ENCODE data around the gene CSRP3.

DNA sequence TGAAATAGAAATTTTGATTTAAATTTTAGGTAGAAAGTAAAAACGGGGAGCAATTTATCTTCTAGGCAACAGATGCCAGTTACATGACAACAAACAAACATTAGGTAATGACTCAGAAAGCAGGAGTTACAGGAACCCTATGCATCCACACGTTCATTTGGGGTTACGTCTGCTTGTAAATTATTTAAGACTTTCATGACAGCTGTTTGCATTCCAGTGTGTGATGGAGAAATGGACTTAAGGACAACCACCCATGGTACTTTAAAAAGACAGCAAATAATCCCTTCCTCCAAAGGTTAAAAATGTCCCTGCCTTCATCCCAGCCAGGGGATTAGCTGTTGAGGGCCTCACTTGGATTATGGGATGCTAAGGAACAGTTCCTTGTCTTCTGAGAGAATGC is 27.2 kb upstream of the CSRP3 start:
- TF ChIP-seq, protein P1, sequence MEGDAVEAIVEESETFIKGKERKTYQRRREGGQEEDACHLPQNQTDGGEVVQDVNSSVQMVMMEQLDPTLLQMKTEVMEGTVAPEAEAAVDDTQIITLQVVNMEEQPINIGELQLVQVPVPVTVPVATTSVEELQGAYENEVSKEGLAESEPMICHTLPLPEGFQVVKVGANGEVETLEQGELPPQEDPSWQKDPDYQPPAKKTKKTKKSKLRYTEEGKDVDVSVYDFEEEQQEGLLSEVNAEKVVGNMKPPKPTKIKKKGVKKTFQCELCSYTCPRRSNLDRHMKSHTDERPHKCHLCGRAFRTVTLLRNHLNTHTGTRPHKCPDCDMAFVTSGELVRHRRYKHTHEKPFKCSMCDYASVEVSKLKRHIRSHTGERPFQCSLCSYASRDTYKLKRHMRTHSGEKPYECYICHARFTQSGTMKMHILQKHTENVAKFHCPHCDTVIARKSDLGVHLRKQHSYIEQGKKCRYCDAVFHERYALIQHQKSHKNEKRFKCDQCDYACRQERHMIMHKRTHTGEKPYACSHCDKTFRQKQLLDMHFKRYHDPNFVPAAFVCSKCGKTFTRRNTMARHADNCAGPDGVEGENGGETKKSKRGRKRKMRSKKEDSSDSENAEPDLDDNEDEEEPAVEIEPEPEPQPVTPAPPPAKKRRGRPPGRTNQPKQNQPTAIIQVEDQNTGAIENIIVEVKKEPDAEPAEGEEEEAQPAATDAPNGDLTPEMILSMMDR (conservative IDR thresholded peaks at IDR 0.05), result no peak
- TF ChIP-seq EZH2 (IDR thresholded peaks at IDR 0.05; ENCODE audit: low read depth), result no peak
